ENCODE results near the gene SYT9. TPM values are rescaled to one million over a fixed set of nuclear protein-coding genes. Genes with fewer than 3 reads are reported as not detected.

SYT9 gene
- polyA plus RNA-seq, 3 donors = not detected

DNA sequence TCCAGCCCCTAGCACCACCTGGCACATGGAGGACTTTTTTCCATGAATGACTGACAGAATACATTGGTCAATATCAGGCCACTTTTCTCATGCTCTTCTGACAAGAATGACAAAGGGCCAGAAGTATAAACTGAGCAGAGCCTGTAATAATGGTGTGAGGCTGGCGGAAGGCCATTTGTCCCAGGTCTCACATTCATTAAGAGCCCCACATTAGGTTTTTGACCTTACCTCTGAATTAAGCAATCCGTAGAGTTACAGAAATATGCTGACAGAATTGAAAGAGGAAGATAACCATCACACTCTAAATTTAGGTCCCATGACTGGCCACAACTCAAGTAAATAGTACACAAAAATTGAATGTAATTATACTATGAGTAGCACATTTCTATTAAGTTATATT is 55.2 kb downstream of the SYT9 start:
- Histone ChIP-seq H3K9ac (ENCODE audit: insufficient read depth, low read length, poor library complexity, severe bottlenecking) (no peak overlapping the region), H3K4me1 (ENCODE audit: control insufficient read depth in 1 of 2, insufficient read depth in 2 of 2, low read length in 2 of 2) (peaks cover 4 to 13% of the 10 kb centered on the region in 2 donors), H3K27ac (ENCODE audit: low read depth in 1 of 2, low read length in 2 of 2) (no peak overlapping the region), H4K20me1 (ENCODE audit: insufficient read depth, low read length) (no peaks in the 10 kb centered on the region), H2AFZ (ENCODE audit: insufficient read depth, low read depth, low read length, poor library complexity, severe bottlenecking) (no peak overlapping the region), H3K9me3 (replicated peaks in 1 of 2; ENCODE audit: control insufficient read depth in 1 of 2, insufficient read depth in 1 of 2, low read length in 2 of 2) (no peaks in the 10 kb centered on the region), H3K36me3 (replicated peaks in 1 of 2; ENCODE audit: control insufficient read depth in 1 of 2, insufficient read depth in 2 of 2, low read length in 2 of 2) (no peaks in the 10 kb centered on the region), H3K79me2 (ENCODE audit: insufficient read depth, low read length) (no peaks in the 10 kb centered on the region), H3K4me2 (replicated peaks; ENCODE audit: extremely low read depth, low read length, poor library complexity, severe bottlenecking) (no peak overlapping the region), H3K27me3 (ENCODE audit: control insufficient read depth in 2 of 2, insufficient read depth in 2 of 2, low read length in 2 of 2) (no peaks in the 10 kb centered on the region), H3K4me3 (replicated peaks in 1 of 3; ENCODE audit: low read depth in 2 of 3, low read length in 3 of 3) (no peak overlapping the region)
- Mint-ChIP-seq H3K4me1 (peaks cover 13% of the 10 kb centered on the region), H3K4me3 (no peak overlapping the region), H3K9me3 (peaks cover 0 to 10% (median 4%) of the 10 kb centered on the region in 7 donors), H3K27ac (no peak overlapping the region), H3K27me3 (ENCODE audit: low read depth in 3 of 3) (peaks cover 0 to 15% (median 5%) of the 10 kb centered on the region in 3 donors), H3K36me3 (no peaks in the 10 kb centered on the region)
- intact Hi-C loops (cut with micrococcal nuclease) = no loop called here
- no peak for DNase-seq
- TF ChIP-seq, protein P1, sequence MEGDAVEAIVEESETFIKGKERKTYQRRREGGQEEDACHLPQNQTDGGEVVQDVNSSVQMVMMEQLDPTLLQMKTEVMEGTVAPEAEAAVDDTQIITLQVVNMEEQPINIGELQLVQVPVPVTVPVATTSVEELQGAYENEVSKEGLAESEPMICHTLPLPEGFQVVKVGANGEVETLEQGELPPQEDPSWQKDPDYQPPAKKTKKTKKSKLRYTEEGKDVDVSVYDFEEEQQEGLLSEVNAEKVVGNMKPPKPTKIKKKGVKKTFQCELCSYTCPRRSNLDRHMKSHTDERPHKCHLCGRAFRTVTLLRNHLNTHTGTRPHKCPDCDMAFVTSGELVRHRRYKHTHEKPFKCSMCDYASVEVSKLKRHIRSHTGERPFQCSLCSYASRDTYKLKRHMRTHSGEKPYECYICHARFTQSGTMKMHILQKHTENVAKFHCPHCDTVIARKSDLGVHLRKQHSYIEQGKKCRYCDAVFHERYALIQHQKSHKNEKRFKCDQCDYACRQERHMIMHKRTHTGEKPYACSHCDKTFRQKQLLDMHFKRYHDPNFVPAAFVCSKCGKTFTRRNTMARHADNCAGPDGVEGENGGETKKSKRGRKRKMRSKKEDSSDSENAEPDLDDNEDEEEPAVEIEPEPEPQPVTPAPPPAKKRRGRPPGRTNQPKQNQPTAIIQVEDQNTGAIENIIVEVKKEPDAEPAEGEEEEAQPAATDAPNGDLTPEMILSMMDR (IDR thresholded peaks at IDR 0.05) = no peak
- no CpG with 5 or more reads among the region's 2 CpGs for WGBS (ENCODE audit: insufficient coverage)

DNA sequence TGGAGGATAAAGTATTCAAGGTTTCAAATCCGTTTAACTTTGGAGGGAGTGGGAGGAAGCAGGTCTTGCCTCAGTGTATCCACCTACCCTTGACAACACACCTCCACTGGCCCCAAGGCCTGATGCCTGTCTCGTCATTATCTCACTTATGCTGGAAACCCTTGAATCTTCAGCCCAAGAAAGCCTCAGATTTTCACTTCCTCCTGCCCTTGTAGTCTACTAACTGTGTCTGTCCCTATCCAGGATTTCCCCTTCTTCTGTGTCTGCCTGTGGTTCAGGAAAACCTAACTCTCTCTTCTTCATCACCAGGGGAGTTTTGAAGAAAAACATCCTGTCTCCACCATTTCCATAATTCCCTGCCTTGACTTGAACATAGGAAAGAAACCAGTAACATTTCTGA is 56.1 kb downstream of the SYT9 start:
- Histone ChIP-seq H3K4me1 (ENCODE audit: control insufficient read depth in 1 of 2, insufficient read depth in 2 of 2, low read length in 2 of 2) (peaks cover 4 to 13% of the 10 kb centered on the region in 2 donors), H3K27me3 (ENCODE audit: control insufficient read depth in 2 of 2, insufficient read depth in 2 of 2, low read length in 2 of 2) (no peaks in the 10 kb centered on the region), H3K4me2 (replicated peaks; ENCODE audit: extremely low read depth, low read length, poor library complexity, severe bottlenecking) (no peak overlapping the region), H3K36me3 (replicated peaks in 1 of 2; ENCODE audit: control insufficient read depth in 1 of 2, insufficient read depth in 2 of 2, low read length in 2 of 2) (no peaks in the 10 kb centered on the region), H3K9ac (ENCODE audit: insufficient read depth, low read length, poor library complexity, severe bottlenecking) (no peak overlapping the region), H3K27ac (ENCODE audit: low read depth in 1 of 2, low read length in 2 of 2) (no peak overlapping the region), H3K4me3 (replicated peaks in 1 of 3; ENCODE audit: low read depth in 2 of 3, low read length in 3 of 3) (no peak overlapping the region), H3K9me3 (replicated peaks in 1 of 2; ENCODE audit: control insufficient read depth in 1 of 2, insufficient read depth in 1 of 2, low read length in 2 of 2) (no peaks in the 10 kb centered on the region), H4K20me1 (ENCODE audit: insufficient read depth, low read length) (no peaks in the 10 kb centered on the region), H2AFZ (ENCODE audit: insufficient read depth, low read depth, low read length, poor library complexity, severe bottlenecking) (no peak overlapping the region), H3K79me2 (ENCODE audit: insufficient read depth, low read length) (no peaks in the 10 kb centered on the region)
- Mint-ChIP-seq H3K4me3 (no peak overlapping the region), H3K27ac (no peak overlapping the region), H3K27me3 (ENCODE audit: low read depth in 3 of 3) (peaks cover 0 to 18% (median 5%) of the 10 kb centered on the region in 3 donors), H3K36me3 (no peaks in the 10 kb centered on the region), H3K9me3 (peaks cover 0 to 10% (median 1%) of the 10 kb centered on the region in 7 donors), H3K4me1 (peaks cover 13% of the 10 kb centered on the region)
- WGBS (ENCODE audit: insufficient coverage) = 31% methylated on average over 1 of the region's 2 CpGs
- TF ChIP-seq, protein P1 (IDR thresholded peaks at IDR 0.05) = no peak
- peak in 1 of 3 donors; percentile 8 for DNase-seq
- intact Hi-C loops (cut with micrococcal nuclease) = no loop called here
